GM19372 (cell line): ENCODE measurements around the gene SPATA32.
A peak's percentile ranks its signal among the peaks of the same experiment; 100 is the strongest.
"Not testable (repeated sequence)": the region's sequence is repeated elsewhere in the genome, so short reads cannot be mapped to it uniquely, and the experiment has no call there.

Experiments
- ATAC-seq: cut with Tn5 transposase; IDR thresholded peaks from one replicate; pipeline ENCODE4 v1.9.1; 2021; ENCODE audit warnings: mild to moderate bottlenecking, low read depth, moderate library complexity; ENCODE audit not compliant: unreplicated experiment

The SPATA32 gene, protein sequence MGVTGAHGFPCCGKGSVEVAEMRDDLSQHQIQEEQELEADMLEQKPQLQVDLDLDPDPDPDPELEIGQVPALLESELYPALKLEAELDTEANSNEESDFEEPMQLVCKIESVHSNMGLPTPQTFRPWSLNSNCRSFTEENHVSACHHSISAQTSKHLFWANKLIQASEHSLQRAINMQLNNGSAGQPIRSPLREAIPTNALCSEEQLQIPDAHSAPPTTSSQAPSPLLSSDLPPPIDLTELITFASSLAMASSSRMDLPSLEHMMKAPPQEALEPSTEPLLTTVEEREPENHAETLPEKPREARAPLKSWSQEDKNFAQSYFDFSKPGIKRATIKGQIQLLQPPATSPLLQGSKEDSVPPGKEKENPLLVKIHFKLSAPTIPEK

DNA sequence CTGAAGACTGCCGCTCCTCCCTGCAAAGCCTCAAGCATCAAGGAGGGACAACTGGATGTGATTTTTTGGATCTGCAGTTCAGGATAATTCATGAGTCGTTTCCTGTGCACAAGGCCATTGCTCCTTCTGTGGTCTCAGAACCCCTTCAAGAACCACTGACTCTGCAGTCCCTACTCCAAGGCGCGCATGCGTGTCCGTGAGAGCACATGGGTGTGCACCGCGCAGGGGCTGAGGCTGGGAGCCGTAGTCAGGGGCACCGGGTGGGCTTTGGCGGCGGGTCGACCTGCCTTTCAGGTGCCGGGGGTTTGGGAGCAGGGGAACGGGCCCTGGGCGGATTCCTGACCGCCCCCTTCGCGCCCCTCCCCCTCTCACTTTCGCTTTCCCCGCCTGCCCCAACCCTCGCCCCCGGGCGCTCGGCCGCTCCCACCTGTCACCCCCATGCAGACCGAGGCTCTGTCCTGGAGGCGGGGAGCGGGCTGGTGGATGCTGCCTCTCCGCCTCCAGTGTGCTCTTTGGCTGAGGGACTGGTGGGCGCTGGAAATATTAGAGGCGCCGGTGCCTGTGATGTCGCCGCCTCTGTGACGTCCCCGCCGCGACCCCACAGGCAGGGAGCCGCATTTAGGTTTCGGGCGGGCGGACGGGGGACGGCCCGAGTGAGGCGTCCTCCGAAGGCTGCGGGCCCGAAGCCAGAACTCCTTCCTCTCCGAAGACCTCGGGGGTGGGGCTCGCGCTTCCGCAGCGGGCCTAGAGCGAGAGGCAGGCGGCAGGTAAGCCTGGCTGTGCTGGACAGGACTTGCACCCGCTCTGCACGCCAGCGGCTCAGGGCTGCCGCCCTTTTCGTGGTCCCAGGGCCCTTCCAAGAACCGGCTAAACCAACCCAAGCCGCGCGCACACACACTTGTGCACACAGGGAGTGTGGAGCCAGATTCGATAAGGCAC, at the start of gene SPATA32:
SPATA32 (minus strand) TSS at position 518 of the 939 bp plus-strand sequence; CDS start at position 440, 78 bp downstream.
- ATAC-seq, result peak; percentile 65

DNA sequence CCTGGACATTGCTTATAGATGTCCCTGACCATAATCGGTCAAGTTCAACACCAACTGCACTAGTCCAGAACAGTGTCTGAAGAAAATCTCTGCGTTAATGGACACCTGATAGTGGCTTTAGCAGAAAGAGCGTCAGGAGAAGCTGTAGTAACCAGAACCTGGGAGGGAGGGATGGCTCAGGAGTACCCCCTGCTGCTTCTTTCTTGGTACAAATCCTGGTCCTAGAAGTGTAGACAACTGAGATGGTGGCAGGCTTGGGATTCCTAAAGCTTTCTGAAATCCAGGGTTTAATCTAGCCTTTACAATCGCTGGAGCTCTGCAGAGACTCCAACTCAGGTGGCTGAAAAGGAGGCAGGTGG, 49.5 kb upstream of the SPATA32 start:
- ATAC-seq, result no peak

DNA sequence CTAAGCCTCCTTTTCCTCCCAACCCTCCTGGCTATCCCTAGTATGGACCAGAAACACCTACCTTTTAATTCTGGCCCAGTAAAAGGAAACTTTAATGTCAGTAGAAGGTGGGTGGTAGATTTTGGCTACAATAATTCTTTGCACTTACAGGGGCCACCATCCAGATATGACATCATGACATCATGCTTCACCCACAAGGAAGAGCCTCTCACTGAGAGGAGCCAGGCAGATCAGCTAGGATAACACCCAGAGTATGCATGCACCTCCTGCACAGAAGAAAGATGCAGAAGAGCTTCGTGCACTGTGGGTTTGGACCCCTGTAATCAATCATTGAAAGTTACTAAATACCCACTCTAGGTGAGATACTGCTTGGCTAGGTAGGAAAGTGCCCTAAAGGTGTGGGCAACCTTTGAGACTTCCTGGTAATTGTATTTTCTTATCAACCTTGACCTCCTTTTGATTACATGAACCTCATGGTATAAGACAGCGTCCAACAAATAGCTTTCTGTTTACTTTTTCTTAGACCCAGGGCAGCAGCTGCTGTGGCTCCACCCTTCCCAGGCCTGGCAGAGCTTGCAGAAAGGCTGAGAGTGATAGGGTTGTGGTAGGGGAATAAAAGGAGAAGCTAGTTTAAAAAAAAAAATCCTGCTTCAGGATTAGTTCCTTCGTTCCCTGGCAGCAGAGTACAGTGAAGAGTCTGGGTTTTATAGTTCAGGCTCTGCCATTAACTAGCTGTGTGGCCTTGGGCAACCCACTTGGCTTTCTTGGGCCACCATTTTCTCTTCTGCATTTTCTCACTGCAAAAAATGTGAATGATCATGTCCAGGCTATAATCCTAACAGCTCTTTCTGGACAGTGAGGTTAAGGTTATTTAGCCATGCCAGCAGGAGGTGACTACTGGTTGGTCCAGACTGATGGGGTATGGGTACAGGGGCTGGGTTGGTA, 48.8 kb upstream of the SPATA32 start:
- no peak for ATAC-seq

DNA sequence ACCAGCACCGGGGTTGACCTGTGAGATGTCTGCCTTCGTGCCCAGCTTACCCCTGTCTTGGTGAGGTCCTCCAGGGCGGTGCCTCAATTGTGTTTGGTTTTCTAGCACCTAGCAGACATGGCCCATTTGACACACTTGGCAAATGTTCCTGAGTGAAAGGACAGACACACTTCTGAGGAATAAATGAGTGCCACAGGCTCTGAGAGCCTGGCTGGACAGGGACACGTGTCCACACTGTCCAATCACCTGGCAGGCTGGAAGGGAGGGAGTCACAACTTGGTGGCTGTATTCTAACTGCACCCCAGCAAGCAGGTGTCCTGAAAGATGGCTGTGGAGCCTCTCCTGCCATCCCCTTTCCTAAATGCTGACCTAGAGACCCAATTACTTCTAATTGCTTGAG, 47.5 kb upstream of the SPATA32 start:
- no peak for ATAC-seq

DNA sequence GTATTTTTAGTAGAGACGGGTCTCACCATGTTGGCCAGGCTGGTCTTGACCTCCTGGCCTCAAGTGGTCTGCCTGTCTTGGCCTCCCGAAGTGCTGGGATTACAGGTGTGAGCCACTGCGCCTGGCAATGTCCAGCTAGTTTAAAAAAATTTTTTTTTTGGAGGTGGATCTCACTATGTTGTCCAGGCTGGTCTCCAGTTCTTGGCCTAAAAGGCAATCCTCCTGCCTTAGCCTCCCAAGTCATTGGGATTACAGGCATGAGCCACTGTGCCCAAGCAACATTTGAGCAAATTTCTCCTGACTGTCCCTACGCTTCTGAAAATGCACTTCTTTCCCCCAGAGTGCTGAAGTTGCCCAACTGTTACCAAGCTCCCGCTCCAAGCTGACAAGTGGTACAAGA, 46.9 kb upstream of the SPATA32 start:
- no peak for ATAC-seq

DNA sequence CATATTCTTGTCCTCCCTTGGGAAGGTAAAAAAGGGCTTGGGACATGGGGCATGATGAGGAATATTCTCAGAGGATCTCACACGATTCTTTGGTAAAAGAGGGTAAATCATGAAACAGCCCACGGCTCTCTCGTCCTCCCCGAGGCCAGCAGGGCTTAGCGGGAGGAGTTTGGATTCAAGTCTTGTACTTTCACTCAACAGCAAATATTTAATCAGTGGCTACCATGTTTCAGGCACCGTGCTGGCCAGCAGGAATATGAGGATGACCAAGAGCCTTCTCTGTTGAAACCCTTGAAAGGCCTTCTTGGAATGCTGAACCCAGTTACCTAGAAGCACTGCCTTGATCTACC, 46.1 kb upstream of the SPATA32 start:
- no peak for ATAC-seq

DNA sequence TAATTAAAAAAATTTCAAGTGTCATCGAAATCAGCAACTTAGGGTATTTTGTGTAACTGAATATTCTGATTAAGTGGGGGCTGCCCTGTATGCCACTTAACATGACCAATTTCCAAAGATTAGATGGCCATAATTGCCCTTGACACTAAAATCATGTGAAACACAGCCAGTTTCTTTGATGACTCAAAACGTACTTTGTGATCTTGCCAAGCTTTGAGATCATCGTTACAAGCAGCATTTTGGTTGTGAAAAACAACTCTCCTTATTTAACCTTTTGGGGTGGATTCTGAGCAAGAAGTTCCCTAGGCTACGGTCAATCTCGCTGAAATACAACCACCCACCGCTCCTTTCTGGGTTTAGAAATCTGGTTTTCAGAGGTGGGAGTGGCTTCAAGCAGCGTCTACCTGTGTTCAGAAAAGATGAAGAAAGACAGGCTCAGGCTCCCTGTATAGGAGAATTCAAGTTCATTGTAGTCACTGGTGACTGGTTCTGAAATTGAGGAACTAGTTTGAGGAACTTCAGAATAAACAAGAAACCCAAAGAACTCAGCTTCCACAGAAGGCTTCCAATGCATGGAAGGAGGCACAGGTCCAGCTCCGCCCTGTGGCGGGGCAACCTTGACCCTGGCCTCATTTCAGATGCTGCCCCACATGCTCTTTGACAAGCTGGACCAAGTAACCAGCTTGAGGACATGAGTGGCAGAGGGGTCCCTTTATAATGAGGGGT, 45.6 kb upstream of the SPATA32 start:
- ATAC-seq, result peak; percentile 43

DNA sequence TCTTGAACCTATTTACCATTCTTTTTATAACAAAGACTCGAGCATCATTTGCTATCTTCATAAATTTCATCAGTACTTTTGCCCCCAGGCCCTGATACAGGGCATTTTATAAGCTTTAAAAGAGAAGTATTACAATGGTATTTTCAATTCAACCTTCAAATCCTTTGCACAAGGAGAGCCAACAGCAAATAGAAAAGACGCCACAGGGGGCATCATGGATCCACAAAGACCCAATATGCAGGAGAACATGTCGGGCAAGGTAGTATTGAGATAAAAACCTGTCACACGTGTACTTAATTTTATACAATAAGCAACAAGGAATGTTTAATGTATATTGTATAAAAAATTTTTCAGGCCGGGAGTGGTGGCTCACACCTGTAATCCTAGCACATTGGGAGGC, 44.7 kb upstream of the SPATA32 start:
- no peak for ATAC-seq

DNA sequence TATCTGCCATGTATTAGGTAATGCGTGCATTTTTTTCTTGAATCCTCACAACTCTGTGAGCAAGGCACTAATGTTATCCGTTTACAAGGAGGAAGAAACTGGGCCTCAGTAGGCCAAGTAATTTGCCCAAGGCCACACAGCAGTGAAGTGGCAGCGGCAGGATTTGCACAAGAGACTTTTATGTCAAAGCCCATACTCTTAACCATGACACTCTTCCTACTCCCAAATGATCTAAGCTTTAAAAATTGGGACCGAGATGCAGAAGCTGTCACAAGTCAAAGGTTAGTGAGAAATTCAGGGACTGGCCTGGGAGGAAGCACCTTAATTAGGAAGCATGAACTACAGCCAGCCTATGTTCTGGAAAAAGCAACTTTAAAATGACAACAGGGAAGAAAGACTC, 44.2 kb upstream of the SPATA32 start:
- ATAC-seq, result no peak

DNA sequence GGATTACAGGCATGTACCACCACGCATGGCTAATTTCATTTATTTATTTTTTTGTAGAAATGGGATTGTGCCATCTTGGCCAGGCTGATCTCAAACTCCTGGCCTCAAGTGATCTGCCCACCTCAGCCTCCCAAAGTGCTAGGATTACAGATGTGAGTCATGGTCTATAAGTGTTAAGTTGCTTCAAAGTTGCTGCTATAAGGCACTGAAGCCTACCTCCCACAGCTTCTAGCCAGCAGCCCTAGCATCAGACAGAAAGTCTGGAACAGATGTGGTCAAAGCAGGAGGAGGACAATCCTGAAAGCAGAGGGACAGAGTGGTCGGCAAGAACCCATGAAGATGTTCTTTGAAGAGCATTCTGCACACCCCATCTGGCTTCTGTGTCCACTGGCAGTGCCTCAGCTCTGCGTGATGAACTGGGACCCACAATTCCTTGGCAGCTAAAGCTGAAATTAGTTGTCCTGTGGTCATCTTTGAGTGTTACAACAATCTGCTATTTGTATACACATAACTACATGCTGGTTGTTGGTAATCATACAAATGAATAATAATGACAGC, 43.7 kb upstream of the SPATA32 start:
- ATAC-seq, result no peak

DNA sequence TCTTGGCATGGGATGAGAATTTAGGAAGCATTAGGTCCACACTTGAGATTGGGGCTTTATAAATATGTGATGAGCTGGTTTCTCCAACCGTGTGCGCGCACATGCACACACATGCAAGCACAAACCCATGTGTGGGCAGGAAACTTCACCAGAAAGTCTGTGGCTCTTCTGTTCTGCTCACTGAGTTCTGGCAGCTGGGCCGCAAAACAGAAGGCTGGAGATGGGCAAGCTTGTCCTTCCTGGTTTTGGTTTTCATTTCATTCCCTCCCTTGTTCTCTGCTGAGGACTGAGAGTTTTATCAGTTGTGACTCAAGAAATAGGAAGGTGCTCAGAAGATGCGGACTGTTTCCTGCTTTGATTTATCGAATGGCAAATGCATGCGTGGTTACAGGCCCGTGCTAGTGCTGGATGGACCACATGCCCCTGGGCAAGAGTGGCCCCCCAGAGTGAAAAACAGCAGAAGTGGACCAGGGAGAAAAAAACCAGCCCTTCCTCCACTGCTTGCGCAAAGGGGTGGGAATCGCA, 40.8 kb upstream of the SPATA32 start:
- ATAC-seq, result peak; percentile 53

DNA sequence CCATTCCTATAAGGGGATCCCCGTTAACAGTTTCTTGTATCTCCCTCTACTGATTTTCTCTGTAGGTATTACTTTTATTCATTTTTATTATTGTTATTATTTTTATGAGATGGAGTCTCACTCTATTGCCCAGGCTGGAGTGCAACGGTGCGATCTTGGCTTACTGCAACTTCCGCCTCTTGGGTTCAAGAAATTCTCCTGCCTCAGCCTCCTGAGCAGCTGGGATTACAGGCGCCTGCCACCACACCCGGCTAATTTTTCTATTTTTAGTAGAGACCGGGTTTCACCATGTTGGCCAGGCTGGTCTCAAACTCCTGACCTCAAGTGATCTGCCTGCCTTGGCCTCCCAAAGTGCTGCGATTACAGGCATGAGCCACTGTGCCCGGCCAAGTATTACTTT, 40.3 kb upstream of the SPATA32 start:
- ATAC-seq, result not testable (repeated sequence)

DNA sequence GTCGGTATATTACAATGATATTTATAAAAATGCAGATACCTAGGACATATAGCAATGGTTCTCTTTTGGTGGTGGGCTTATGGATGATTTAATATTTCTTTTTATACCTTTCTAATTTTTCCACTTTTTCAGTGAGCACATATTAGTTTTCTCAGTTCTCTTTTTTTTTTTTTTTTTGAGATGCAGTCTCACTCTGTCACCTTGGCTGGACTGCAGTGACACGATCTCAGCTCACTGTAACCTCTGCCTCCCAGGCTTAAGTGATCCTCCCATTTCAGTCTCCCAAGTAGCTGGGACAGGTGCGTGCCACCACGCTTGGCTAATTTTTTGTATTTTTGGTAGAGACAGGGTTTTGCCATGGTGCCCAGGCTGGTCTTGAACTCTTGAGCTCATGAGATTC, 39.8 kb upstream of the SPATA32 start:
- no peak for ATAC-seq

DNA sequence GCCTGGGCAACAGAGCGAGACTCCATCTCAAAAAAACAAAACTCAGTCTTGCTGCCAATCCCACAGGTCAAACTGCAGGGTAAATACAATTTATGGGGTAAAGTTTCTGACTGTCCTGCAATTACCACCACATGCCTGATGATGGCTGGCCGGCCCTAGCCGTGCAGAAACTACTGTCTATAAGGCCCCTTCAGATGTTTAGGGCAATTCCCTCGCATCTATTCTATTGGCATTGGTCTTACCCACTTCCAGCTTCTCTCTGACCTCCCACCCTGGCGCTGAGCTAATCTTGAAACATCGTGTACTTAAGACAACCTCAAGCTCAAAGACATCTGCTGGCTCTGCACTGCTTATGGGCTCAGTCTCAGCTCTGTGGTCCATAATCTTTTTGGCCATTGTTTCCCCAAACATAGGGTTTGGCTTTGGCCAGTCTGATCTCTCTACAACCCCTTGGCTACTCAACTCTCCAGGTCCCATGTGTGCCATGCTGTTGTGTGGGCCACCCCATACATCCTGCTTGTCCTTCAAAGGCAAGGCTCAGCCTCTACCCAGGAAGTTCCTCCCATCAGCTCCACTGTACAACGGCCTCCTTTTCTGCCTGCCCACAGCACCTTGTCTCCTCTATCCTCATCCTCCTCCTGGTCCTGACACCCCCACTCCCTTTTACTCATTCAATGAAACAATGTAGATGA, 38.3 kb upstream of the SPATA32 start:
- ATAC-seq, result no peak

DNA sequence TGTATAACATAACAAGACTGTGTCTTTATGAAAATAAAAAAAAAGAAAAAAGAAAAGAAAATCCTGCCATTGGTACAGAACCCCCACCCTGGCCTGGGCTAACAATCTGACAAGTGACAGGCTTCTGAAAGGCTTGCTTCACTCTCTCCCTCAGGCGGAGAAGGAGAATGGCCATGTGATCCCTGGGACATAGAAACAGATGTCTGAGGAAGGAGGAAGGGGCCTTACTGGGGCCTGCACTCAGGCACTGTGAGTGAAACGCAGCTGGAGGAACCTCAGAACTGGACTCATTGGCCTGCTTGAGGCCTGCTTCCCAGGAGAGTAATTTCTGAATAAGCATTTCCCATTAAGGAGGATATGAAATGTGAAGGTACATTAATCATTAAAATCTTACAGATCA, 37.5 kb upstream of the SPATA32 start:
- no peak for ATAC-seq

DNA sequence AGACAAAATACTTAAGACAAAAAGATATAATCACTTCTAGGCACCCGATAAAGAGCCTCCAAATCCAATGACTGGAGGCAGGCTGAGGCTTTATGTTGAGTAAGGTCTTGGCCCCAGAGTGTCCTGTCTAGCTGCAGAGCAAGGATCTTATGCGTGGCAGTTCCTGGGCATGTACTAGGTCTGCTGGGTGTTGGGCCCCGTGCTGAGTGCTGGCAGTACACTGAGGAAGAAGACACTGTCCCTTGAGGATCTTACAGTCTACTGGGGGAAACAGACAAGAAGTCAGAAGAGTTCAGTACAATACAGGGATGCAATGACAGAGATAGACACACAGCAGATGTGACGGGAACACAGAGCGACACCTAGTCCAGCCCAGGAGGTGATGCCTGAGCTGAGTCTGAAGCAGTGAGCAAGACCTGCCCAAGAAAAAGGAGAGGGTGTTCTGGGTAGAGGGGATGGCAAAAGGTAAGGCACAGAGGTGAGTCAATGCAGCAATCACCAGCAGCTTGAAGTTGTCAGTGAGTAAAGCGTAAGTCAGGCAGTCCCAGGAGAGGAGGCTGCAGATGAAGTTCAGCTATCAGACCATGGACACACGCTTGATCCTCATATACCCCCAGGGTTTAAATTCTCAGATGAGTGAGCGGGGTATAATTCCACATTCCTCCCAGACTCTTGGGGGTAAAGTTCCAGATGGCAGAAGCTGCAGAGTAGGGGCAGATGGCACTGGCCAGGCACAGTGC, 36.8 kb upstream of the SPATA32 start:
- ATAC-seq, result no peak

DNA sequence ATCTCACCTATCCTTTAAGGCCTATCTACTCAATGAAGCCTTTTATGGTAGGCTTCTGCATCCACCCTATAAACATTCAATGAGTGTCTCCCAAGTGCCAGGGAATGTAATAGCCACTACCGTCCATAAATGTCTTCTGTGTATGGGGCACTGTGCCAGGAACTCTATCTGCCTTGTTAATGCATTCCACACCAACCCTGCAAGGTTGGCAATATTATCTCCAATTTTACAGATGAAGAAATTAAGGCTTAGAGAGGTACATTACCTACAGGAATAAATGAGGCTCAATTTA, 34.9 kb upstream of the SPATA32 start:
- ATAC-seq, result no peak
